HG02610 (cell line): ENCODE data around the gene MAPKAPK2.
A peak's percentile ranks its signal among the peaks of the same experiment; 100 is the strongest.
"Not testable (repeated sequence)": the region's sequence is repeated elsewhere in the genome, so short reads cannot be mapped to it uniquely, and the experiment has no call there.

Source experiments
- ATAC-seq: cut with Tn5 transposase; IDR thresholded peaks from one replicate; pipeline ENCODE4 v1.9.1; 2021; ENCODE audit warnings: mild to moderate bottlenecking, moderate library complexity; ENCODE audit not compliant: unreplicated experiment

MAPKAPK2 gene

GRCh38 chr1:206738370-206739366 is 54.0 kb downstream of the MAPKAPK2 start:
- ATAC-seq = no peak

- peak; percentile 84 for ATAC-seq
Measured at GRCh38 chr1:206739411-206740076, 54.8 kb downstream of the MAPKAPK2 start.

DNA sequence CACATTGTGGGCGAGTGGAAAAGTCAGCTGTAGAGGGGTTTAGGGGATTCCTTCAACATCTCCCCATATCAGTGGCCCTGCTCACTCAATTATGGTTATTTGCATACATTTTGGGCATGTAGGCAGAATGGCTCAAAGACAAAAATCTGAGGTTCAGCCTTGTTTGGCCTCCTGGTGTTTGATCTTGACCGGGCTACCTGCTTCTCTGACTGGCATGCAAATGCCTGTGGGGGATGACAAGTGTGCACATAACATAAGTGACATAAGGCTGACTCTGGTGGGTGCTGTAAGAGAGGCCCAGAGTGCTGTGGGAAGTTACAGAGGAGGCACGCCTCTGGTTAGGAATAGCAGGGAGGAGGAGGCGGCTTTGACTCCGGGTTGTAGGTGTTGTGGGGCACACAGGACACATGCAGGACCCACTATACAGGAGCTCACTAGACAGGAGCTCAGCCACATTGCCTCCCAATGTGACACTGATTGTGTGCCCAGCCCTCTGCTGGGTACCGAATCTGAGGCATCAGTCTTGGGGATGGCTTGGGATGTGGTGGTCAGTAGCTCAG is 56.5 kb downstream of the MAPKAPK2 start:
- ATAC-seq = no peak

GRCh38 chr1:206742719-206743383 is 58.1 kb downstream of the MAPKAPK2 start:
- ATAC-seq = no peak

GRCh38 chr1:206744683-206745082 is 60.0 kb downstream of the MAPKAPK2 start:
- no peak for ATAC-seq

- no peak for ATAC-seq
Measured at GRCh38 chr1:206745301-206745700, 60.6 kb downstream of the MAPKAPK2 start.

DNA sequence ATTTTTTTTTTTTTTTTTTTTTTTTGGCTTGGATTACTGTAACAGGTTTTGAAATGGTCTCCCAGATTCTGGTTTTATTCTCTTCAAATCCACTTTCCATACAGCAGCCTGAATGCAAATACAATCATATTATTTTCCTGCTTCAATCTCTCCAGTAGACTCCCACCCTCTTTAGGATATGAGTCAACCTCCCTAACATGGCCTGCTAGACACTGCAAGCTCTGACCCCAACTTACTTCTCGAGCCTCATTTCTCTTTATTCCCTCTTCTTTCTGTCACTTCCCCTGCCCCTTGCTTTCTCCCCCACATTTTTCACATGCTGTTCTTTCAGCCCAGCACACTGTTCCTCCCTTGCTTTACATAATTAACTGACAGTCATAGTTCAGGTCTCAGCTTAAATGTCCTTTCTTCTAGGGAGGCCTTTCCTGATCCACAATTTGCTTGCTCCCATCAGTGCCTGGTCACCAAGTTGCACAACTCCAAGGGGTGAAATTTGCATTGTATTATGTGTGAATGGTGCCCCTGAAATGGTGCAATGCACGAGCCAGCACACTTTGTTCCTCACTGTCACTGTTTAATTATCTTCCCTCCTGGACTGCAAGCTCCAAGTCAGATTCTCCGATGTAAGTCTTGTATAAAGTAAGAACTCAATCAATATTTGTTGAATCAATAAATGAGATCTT is 63.8 kb downstream of the MAPKAPK2 start:
- no peak for ATAC-seq

- ATAC-seq = no peak
Measured at GRCh38 chr1:206751891-206752290, 67.2 kb downstream of the MAPKAPK2 start.

GRCh38 chr1:206752481-206752880 is 67.8 kb downstream of the MAPKAPK2 start:
- ATAC-seq = no peak

- ATAC-seq = no peak
Measured at GRCh38 chr1:206753141-206753540, 68.4 kb downstream of the MAPKAPK2 start.

DNA sequence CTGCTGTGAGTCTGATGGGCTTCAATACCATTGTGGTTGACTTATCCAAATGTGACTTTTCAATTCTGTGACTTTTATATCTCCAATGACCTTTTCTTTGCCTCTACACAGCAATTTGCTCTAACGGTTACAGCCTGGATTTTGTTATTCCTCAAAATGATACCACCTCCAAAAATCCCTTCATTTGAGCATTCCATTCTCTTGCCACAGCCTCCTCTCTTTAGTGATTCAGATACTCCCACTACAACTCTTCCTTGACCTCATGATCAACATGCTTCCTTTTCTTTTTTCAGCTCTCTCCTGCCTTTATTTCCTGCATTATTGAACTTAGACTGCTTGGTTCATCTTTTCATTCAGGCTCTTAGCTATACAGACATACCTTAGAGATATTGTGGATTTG is 69.3 kb downstream of the MAPKAPK2 start:
- no peak for ATAC-seq

DNA sequence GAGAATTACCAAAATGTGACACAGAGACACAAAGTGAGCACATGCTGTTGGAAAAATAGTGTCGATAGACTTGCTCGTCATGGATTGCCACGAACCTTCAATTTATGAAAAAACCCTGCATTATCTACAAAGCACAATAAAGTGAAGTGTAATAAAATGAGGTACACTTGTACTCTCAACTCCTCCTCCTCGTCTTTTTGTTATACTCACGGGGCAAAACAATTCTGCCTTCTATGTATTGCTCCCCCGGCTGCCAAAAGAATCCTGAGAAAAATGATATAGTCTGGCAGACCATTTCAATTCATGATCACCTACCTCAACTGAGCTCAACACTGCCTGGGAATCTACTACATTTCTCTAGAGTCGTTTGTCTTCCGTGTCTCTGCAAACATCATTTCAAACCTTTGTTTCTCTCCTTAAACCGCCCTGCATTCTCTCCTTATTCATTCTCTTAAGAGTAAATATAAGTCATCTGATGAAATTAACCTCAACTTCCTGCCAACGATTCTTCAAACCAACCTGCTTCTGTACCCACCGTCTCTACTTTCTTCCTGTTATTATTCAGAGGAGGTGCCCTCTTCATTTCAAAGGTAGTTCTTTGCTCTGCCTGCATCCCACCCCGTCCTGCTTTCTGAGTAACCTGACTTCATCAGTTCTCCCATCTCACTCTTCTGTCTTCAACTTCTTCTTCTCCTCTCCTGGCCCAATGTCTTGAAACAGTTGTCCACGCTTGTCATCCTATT is 73.0 kb downstream of the MAPKAPK2 start:
- no peak for ATAC-seq

- no peak for ATAC-seq
Measured at GRCh38 chr1:206760590-206760989, 75.9 kb downstream of the MAPKAPK2 start.

DNA sequence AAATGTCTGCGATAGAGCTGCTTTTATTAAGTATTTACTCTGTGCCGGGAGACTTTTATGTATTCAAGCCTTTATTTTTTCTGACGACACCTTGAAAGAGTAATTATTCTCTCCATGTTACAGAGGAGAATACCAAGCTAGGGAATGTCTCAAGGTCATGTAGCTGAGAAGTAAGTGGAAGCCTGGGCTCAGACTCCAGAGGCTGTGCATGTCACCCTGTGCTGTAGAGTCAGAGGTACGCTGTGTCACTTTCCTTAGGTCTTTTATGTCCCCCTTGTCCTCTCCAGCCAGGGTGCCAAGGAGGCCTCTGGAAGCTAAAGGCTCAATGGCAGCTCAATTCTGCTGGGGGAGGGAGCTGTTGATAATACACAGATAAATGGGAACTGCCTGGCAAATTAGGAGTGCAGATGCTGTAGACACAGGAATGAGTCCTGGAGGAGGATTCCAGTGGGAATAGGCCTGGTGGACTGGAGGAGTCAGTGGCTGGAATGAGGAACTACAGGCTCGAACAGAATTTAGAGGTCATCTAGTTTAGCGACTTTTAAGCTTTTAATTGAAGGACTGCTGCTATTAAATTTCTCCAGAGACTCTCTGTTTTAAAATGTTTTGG is 76.6 kb downstream of the MAPKAPK2 start:
- ATAC-seq = no peak

DNA sequence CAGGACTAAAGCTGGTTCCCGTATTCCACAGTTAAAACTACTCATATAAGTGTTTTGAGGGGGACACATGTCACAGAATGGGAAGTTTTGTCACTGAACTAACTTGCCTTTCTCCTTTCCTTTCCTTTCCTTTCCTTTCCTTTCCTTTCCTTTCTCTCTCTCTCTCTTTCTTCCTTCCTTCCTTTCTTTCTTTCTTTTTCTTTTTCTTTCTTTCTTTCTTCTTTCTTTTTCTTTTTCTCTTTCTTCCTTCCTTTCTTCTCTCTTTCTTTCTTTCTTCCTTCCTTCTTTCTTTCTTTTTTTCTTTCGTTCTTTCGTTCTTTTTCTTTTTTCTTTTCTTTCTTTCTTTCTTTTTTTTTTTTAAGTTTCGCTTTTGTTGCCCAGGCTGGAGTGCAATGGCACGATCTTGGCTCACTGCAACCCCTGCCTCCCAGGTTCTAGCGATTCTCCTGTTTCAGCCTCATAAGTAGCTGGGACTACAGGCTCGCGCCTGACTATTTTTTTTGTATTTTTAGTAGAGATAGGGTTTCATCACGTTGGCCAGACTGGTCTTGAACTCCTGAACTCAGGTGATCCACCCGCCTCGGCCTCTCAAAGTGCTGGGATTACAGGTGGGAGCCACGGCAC is 78.1 kb downstream of the MAPKAPK2 start:
- ATAC-seq = not testable (repeated sequence)

GRCh38 chr1:206765771-206766170 is 81.1 kb downstream of the MAPKAPK2 start:
- ATAC-seq = not testable (repeated sequence)

DNA sequence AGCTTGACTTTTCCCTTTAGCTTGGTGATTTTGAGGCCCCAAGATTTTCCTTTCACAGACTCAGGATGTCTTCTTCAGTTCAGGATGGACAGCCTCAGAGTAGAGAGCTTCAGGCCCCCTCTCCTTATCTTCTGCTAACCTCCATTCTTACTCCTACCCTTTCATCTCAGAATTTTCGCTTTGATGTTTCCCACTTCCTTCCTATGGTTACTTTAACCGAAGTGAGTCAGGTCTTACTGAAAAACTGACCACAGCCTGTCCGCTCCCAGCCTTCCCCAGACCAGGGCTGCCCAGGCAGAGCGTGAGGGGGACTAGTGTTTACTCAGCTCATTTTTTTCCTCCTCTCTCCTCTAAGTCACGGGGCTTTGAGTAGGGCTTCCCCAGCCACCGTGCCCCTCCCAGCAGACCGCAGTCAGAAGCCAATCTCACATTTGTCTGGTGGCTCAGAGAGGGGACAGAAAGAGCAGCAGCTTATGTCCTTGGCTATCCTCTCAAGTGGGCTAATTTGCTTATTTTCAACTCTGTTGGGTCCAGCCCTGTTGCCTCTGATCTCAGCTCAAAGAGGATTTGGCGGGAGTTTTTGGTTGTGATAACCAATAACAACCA is 81.6 kb downstream of the MAPKAPK2 start:
- peak; percentile 65 for ATAC-seq

- ATAC-seq = no peak
Measured at GRCh38 chr1:206768472-206769303, 84.0 kb downstream of the MAPKAPK2 start.
